ENCODE measurements around the gene SLC44A1.
"Not testable (repeated sequence)": the region's sequence is repeated elsewhere in the genome, so short reads cannot be mapped to it uniquely, and the experiment has no call there.

Gene SLC44A1

DNA sequence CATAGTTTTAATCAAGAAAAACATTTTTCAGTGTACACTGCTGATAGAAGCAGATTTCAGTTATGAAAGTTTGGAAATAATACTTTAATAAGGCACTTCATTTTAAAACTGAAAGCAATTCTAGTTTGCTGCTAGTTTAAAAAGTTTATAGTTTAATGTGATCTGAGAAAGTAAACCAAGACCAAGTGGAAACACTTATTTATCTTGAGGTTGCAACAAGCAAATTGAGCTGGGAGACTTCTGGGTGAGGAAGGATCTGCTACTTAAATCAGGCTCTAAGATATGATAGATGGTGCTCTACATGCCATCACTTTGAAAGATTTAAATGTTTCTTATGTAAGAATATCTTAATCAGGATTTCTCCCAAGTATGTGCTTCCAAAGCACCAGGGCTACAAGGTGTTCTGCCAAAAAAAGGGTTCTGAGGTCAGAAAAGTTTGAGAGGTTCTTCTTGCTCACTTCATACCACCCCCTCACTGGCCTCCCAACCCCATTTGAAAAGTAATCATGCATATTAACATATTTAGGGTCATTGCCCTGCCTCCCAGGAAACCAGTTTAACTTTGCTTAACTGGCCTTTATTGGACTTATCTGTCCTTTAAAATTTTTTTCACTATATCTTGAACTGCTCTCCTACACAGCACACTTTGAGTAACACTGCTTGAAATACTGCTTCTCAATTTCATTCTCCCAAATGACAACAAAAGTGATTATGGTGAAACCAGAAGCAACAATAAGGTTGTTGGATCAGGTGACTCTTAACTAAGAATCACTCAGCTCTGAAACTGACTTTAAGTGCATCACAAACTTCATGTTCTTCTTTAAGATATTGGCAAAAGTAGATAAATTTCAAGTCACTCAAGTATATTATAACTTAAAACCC is 15.5 kb downstream of the SLC44A1 start:
- TF ChIP-seq, protein P1, sequence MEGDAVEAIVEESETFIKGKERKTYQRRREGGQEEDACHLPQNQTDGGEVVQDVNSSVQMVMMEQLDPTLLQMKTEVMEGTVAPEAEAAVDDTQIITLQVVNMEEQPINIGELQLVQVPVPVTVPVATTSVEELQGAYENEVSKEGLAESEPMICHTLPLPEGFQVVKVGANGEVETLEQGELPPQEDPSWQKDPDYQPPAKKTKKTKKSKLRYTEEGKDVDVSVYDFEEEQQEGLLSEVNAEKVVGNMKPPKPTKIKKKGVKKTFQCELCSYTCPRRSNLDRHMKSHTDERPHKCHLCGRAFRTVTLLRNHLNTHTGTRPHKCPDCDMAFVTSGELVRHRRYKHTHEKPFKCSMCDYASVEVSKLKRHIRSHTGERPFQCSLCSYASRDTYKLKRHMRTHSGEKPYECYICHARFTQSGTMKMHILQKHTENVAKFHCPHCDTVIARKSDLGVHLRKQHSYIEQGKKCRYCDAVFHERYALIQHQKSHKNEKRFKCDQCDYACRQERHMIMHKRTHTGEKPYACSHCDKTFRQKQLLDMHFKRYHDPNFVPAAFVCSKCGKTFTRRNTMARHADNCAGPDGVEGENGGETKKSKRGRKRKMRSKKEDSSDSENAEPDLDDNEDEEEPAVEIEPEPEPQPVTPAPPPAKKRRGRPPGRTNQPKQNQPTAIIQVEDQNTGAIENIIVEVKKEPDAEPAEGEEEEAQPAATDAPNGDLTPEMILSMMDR (IDR thresholded peaks at IDR 0.05; ENCODE audit: control insufficient read depth, insufficient read depth, low read depth, low read length, missing control alignments): no peak
- H3K4me3 ChIP-seq (ENCODE audit: control insufficient read depth, low read depth, low read length): no peak overlapping the region
- DNase-seq (ENCODE audit: low read depth): no peak

- DNase-seq (ENCODE audit: low read depth): no peak
Measured at GRCh38 chr9:105262497-105262896, 18.0 kb downstream of the SLC44A1 start.

GRCh38 chr9:105264380-105264779 is 19.9 kb downstream of the SLC44A1 start:
- TF ChIP-seq, protein P1 (IDR thresholded peaks at IDR 0.05; ENCODE audit: control insufficient read depth, insufficient read depth, low read depth, low read length, missing control alignments): no peak
- no peak for DNase-seq (ENCODE audit: low read depth)
- H3K4me3 ChIP-seq (ENCODE audit: control insufficient read depth, low read depth, low read length): no peak overlapping the region

More at GRCh38 chr9:105262497-105262896, 18.0 kb downstream of the SLC44A1 start:
- TF ChIP-seq, protein P1 (IDR thresholded peaks at IDR 0.05; ENCODE audit: control insufficient read depth, insufficient read depth, low read depth, low read length, missing control alignments): no peak
- H3K4me3 ChIP-seq (ENCODE audit: control insufficient read depth, low read depth, low read length): no peak overlapping the region

DNA sequence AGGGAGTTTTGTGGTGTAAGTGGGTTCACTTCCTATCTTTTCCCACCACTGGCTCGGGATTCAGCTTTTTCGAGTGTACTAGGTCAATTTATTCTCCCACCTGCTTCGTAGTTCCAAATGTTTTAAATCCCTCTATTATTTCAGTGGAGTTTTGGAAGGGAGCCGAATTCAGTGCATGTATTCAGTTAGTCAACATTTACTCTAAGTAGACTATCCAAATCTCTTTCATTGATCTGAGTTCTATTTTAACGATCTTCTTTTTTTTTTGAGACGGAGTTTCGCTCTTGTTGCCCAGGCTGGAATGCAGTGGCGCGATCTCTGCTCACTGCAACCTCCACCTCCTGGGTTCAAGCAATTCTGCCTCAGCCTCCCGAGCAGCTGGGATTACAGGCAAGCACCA is 23.8 kb downstream of the SLC44A1 start:
- DNase-seq (ENCODE audit: low read depth); H3K4me3 ChIP-seq (ENCODE audit: control insufficient read depth, low read depth, low read length): not testable (repeated sequence)

- H3K4me3 ChIP-seq (ENCODE audit: control insufficient read depth, low read depth, low read length): no peak overlapping the region
- TF ChIP-seq, protein P1 (IDR thresholded peaks at IDR 0.05; ENCODE audit: control insufficient read depth, insufficient read depth, low read depth, low read length, missing control alignments): no peak
- no peak for DNase-seq (ENCODE audit: low read depth)
Measured at GRCh38 chr9:105269593-105269992, 25.1 kb downstream of the SLC44A1 start.

DNA sequence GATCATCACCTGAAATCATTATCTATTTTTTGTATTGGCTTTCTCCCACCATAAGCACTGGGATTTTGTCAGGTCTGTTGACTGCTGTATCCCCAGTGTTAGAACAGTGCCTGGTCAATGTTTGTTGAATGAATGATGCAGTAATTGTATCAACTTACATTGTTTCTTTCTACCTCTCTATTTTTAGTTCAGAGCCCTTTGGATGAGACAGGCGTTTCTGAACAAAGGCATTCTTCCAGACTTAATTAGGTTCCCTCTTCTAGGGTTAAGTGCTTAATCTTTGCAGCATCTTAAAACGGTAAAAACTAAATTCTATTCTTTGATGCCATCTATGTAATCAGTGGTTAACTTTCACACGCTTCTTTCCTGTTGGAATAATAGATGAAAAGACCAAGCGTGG is 26.3 kb downstream of the SLC44A1 start:
- no peak for DNase-seq (ENCODE audit: low read depth)
- H3K4me3 ChIP-seq (ENCODE audit: control insufficient read depth, low read depth, low read length): no peak overlapping the region
- TF ChIP-seq, protein P1 (IDR thresholded peaks at IDR 0.05; ENCODE audit: control insufficient read depth, insufficient read depth, low read depth, low read length, missing control alignments): no peak

DNA sequence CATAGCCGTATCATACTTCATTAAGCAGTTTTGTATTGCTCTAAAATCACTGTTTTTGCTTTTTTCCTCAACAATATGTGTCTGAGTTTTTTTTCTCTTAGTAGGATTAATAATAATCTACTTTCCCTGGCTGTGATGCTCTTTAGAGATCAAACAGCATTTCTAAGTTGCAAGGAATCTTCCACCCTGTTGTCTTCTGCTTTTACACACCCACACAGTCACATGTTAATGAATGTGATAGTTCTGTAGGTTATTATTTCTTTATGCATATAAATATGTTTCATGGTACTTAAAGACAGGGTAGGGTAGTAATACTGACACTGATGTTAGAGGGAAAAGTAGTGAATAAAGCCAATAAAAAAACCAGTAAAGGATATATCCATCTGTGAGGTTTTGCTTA is 29.3 kb downstream of the SLC44A1 start:
- no peak for DNase-seq (ENCODE audit: low read depth)
- TF ChIP-seq, protein P1 (IDR thresholded peaks at IDR 0.05; ENCODE audit: control insufficient read depth, insufficient read depth, low read depth, low read length, missing control alignments): no peak
- H3K4me3 ChIP-seq (ENCODE audit: control insufficient read depth, low read depth, low read length): no peak overlapping the region
